ENCODE results near the gene ESPNL. TPM values are rescaled to one million over a fixed set of nuclear protein-coding genes. Genes with fewer than 3 reads are reported as not detected.

ESPNL gene
- total and polyA plus RNA-seq, 5 donors from 2014 or later = not detected

DNA sequence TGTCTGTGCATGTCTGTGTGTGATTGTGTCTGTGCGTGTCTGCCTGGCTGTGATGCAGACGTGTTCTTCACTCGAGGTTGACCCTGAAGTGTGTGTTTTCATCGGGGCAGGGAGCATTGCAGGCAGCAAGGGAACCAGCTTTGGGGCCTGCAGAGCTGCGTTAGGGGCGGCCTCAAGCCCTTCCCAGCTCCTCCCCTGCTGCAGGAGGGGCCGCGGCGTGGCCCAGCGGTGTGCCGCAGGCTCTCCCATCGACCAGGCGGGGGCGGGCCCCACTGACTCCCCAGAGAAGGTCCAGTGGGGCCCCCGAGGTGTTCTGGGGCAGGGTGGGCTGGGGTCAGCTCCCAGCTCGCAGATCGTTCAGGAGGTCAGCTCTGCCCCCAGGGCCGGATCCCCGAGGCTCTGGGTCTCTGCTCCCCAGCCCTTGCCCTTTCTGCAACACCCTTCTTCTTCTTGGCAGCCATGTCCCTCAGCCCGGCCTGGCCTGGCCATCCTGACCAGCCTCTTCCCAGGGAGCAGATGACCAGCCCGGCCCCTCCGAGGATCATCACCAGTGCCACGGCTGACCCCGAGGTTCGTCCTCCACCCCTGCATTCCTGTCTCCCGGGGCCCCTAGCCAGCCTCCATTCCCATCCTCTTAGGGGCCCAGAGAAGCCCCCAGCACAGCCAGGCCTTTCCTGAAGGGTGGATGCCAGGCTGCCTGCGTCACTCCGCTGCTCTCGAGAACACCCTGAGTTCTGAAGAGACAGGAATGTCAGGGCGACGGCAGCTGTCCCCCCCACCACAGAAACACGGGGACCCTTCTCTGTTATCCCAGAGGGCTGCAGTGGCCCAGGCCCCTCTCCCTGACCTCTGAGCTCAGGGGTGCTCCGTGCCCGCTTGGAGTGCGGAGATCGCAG is 27.3 kb downstream of the ESPNL start:
- Histone ChIP-seq H3K4me3 (ENCODE audit: low read depth, low read length) (no peak overlapping the region), H3K9me3 (ENCODE audit: control insufficient read depth in 2 of 2, low read length in 2 of 2) (no peaks in the 10 kb centered on the region), H3K27me3 (ENCODE audit: control insufficient read depth, insufficient read depth, low read length) (no peaks in the 10 kb centered on the region), H3K36me3 (ENCODE audit: control insufficient read depth, insufficient read depth, low read length) (no peaks in the 10 kb centered on the region), H3K27ac (ENCODE audit: insufficient read depth, low read length, poor library complexity, severe bottlenecking) (no peak overlapping the region), H3K4me1 (ENCODE audit: control insufficient read depth, insufficient read depth, low read length, poor library complexity, severe bottlenecking) (no peaks in the 10 kb centered on the region)
- Mint-ChIP-seq H3K4me1 (no peaks in the 10 kb centered on the region), H3K36me3 (no peaks in the 10 kb centered on the region), H3K9me3 (no peaks in the 10 kb centered on the region), H3K4me3 (no peak overlapping the region), H3K27ac (peak overlapping the region in 1 of 3 donors; percentile 32), H3K27me3 (no peaks in the 10 kb centered on the region)
- DNase-seq (no peak), ATAC-seq (ENCODE audit: low read depth in 2 of 2) (no peak)

DNA sequence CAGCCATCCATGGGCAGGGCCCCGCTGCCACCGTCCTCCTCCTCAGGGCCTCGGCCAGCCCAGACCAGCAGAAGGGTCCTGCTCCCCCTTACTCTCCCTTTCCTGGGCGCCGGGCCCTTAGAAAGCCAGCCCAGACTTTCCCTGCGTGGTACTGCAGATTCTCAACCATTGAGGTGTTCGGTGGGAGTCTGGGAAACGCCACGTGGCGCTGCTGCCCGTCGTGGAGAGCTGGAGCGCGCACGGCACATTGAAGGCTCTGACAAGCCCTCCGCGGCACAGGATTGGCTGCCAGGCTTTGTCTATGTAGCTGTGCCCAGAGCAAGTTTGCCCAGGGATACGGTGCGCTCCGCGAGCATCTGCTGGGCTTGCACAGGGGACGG is 27.9 kb downstream of the ESPNL start:
- Mint-ChIP-seq H3K4me1 (no peaks in the 10 kb centered on the region), H3K9me3 (no peaks in the 10 kb centered on the region), H3K27ac (no peak overlapping the region), H3K36me3 (no peaks in the 10 kb centered on the region), H3K4me3 (no peak overlapping the region), H3K27me3 (no peaks in the 10 kb centered on the region)
- H3K27ac ChIP-seq (ENCODE audit: insufficient read depth, low read length, poor library complexity, severe bottlenecking) = no peak overlapping the region
- DNase-seq (no peak), ATAC-seq (ENCODE audit: low read depth in 2 of 2) (no peak)
- no peaks in the 10 kb centered on the region for H3K4me1 ChIP-seq (ENCODE audit: control insufficient read depth, insufficient read depth, low read length, poor library complexity, severe bottlenecking)
- no peaks in the 10 kb centered on the region for H3K27me3 ChIP-seq (ENCODE audit: control insufficient read depth, insufficient read depth, low read length)
- no peaks in the 10 kb centered on the region for H3K9me3 ChIP-seq (ENCODE audit: control insufficient read depth in 2 of 2, low read length in 2 of 2)
- H3K36me3 ChIP-seq (ENCODE audit: control insufficient read depth, insufficient read depth, low read length) = no peaks in the 10 kb centered on the region
- H3K4me3 ChIP-seq (ENCODE audit: low read depth, low read length) = no peak overlapping the region

DNA sequence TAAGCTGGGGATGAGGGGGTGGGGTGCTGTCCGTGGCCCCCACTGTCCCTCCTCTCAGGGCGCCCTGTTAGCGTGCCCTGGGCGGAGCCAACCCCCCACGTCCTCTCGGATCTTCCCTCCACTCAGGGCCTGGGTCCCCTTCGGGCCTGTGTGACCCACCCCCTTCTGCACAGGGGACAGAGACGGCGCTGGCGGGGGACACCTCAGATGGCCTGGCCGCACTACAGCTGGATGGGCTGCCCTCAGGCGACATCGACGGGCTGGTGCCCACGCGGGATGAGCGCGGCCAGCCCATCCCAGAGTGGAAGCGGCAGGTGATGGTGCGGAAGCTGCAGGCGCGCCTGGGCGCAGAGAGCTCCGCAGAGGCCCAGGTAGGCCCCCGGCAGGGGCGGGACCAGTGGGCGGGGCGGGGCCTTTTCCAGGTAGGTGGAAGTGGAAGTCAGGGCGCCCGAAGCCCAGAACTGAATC is 28.4 kb downstream of the ESPNL start:
- no peak overlapping the region for H3K27ac Mint-ChIP-seq
- ATAC-seq (ENCODE audit: low read depth in 2 of 2) = no peak
- H3K36me3 Mint-ChIP-seq = no peaks in the 10 kb centered on the region
- H3K4me3 Mint-ChIP-seq = no peak overlapping the region
- Histone ChIP-seq H3K27ac (ENCODE audit: insufficient read depth, low read length, poor library complexity, severe bottlenecking) (no peak overlapping the region), H3K27me3 (ENCODE audit: control insufficient read depth, insufficient read depth, low read length) (no peaks in the 10 kb centered on the region), H3K36me3 (ENCODE audit: control insufficient read depth, insufficient read depth, low read length) (no peaks in the 10 kb centered on the region), H3K4me1 (ENCODE audit: control insufficient read depth, insufficient read depth, low read length, poor library complexity, severe bottlenecking) (no peaks in the 10 kb centered on the region), H3K9me3 (ENCODE audit: control insufficient read depth in 2 of 2, low read length in 2 of 2) (no peaks in the 10 kb centered on the region), H3K4me3 (ENCODE audit: low read depth, low read length) (no peak overlapping the region)
- H3K27me3 Mint-ChIP-seq = no peaks in the 10 kb centered on the region
- no peak for DNase-seq
- H3K4me1 Mint-ChIP-seq = no peaks in the 10 kb centered on the region
- H3K9me3 Mint-ChIP-seq = no peaks in the 10 kb centered on the region

DNA sequence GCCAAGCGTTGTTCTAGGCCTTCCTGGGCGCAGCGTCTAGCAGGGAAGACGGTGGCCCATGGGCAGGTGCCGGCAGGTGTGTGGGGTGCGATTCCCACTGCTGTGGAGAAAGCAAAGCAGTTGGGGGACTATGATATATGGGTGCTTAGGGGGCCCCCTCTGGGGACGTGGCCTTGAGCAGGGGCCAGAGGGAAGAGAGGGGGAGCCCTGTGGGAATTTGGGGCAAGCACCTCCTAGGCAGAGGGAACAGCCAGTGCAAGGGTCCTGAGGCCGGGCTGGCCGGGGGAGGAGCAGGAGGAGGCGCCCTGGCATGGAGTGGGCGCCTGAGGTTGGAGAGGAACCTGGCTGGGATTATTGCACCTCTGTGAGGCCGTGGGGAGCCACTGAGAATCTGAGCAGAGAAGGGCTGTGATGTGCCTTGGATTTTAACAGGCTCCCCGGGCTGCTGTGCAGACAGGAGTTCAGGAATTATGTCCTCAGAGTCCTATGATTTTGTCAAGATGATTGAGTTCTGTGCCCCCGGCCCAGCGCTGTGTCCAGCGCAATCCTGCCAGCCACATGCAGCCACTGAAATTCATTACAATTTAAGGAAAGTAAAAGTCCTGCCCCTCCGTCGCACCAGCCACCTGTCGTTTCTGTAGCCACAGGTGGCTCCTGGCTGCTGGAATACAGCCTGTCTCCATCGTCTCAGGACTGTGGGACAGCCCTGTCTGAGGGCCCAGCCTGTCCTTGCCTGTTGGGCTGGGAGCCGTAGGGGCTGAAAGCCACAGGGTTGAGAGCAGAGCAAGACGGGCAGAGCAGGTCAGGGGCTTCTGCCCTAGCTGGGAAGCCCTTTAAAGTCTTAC is 29.2 kb downstream of the ESPNL start:
- no peak overlapping the region for H3K4me3 ChIP-seq (ENCODE audit: low read depth, low read length)
- no peaks in the 10 kb centered on the region for H3K4me1 ChIP-seq (ENCODE audit: control insufficient read depth, insufficient read depth, low read length, poor library complexity, severe bottlenecking)
- Mint-ChIP-seq H3K27ac (no peak overlapping the region), H3K9me3 (no peaks in the 10 kb centered on the region), H3K36me3 (no peaks in the 10 kb centered on the region), H3K4me1 (no peaks in the 10 kb centered on the region), H3K27me3 (no peaks in the 10 kb centered on the region), H3K4me3 (no peak overlapping the region)
- DNase-seq (no peak), ATAC-seq (ENCODE audit: low read depth in 2 of 2) (no peak)
- no peak overlapping the region for H3K27ac ChIP-seq (ENCODE audit: insufficient read depth, low read length, poor library complexity, severe bottlenecking)
- H3K27me3 ChIP-seq (ENCODE audit: control insufficient read depth, insufficient read depth, low read length) = no peaks in the 10 kb centered on the region
- H3K36me3 ChIP-seq (ENCODE audit: control insufficient read depth, insufficient read depth, low read length) = no peaks in the 10 kb centered on the region
- H3K9me3 ChIP-seq (ENCODE audit: control insufficient read depth in 2 of 2, low read length in 2 of 2) = no peaks in the 10 kb centered on the region

DNA sequence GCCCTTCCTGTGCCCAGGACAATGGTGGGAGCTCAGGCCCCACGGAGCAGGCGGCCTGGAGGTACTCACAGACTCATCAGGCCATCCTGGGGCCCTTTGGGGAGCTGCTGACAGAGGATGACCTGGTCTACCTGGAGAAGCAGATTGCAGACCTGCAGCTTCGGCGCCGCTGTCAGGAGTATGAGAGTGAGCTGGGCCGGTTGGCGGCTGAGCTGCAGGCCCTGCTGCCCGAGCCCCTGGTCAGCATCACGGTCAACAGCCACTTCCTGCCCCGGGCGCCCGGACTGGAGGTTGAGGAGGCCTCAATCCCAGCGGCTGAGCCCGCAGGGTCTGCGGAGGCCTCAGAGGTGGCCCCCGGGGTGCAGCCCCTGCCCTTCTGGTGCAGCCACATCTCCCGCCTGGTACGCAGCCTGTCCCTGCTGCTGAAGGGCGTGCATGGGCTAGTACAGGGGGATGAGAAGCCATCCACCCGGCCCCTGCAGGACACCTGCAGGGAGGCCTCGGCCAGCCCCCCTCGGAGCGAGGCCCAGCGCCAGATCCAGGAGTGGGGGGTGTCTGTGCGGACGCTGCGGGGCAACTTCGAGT is 30.1 kb downstream of the ESPNL start:
- H3K4me3 Mint-ChIP-seq = no peak overlapping the region
- ATAC-seq (ENCODE audit: low read depth in 2 of 2) = no peak
- H3K27ac Mint-ChIP-seq = no peak overlapping the region
- no peak for DNase-seq
- H3K27me3 Mint-ChIP-seq = no peaks in the 10 kb centered on the region
- H3K36me3 Mint-ChIP-seq = no peaks in the 10 kb centered on the region
- no peaks in the 10 kb centered on the region for H3K9me3 ChIP-seq (ENCODE audit: control insufficient read depth in 2 of 2, low read length in 2 of 2)
- H3K4me3 ChIP-seq (ENCODE audit: low read depth, low read length) = no peak overlapping the region
- H3K9me3 Mint-ChIP-seq = no peaks in the 10 kb centered on the region
- no peak overlapping the region for H3K27ac ChIP-seq (ENCODE audit: insufficient read depth, low read length, poor library complexity, severe bottlenecking)
- no peaks in the 10 kb centered on the region for H3K27me3 ChIP-seq (ENCODE audit: control insufficient read depth, insufficient read depth, low read length)
- H3K36me3 ChIP-seq (ENCODE audit: control insufficient read depth, insufficient read depth, low read length) = no peaks in the 10 kb centered on the region
- no peaks in the 10 kb centered on the region for H3K4me1 Mint-ChIP-seq
- no peaks in the 10 kb centered on the region for H3K4me1 ChIP-seq (ENCODE audit: control insufficient read depth, insufficient read depth, low read length, poor library complexity, severe bottlenecking)

DNA sequence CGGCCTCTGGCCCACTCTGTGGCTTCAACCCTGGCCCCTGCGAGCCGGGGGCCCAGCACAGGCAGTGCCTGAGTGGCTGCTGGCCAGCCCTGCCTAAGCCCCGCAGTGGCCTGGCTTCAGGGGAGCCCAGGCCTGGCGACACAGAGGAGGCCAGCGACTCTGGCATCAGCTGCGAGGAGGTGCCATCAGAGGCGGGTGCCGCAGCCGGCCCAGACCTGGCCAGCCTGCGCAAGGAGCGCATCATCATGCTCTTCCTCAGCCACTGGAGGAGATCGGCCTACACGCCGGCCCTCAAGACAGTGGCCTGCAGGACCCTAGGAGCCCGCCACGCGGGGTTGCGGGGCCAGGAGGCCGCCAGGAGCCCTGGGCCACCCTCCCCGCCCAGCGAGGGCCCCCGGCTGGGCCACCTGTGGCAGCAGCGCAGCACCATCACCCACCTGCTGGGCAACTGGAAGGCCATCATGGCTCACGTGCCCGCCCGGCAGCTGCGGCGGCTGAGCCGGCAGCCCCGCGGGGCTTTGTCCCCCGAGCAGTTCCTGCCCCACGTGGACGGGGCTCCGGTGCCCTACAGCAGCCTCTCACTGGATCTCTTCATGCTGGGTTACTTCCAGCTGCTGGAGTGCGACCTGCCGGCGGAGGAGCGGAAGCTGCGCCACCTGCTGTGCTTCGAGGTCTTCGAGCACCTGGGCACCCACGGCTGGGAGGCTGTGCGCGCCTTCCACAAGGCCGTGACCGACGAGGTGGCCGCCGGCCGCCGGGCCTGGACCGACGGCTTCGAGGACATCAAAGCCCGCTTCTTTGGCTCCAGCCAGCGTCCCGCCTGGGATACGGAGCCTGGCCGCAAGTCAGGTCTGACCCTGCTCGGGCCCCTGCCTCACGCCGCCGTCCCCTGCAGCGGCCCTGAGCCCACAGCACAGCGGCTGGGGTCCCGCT is 30.8 kb downstream of the ESPNL start:
- no peak for DNase-seq
- Mint-ChIP-seq H3K4me3 (no peak overlapping the region), H3K27ac (no peak overlapping the region), H3K9me3 (no peaks in the 10 kb centered on the region), H3K27me3 (no peaks in the 10 kb centered on the region), H3K36me3 (no peaks in the 10 kb centered on the region), H3K4me1 (no peaks in the 10 kb centered on the region)
- Histone ChIP-seq H3K27me3 (ENCODE audit: control insufficient read depth, insufficient read depth, low read length) (no peaks in the 10 kb centered on the region), H3K36me3 (ENCODE audit: control insufficient read depth, insufficient read depth, low read length) (no peaks in the 10 kb centered on the region), H3K4me3 (ENCODE audit: low read depth, low read length) (no peak overlapping the region), H3K9me3 (ENCODE audit: control insufficient read depth in 2 of 2, low read length in 2 of 2) (no peaks in the 10 kb centered on the region), H3K27ac (ENCODE audit: insufficient read depth, low read length, poor library complexity, severe bottlenecking) (no peak overlapping the region), H3K4me1 (ENCODE audit: control insufficient read depth, insufficient read depth, low read length, poor library complexity, severe bottlenecking) (no peaks in the 10 kb centered on the region)
- no peak for ATAC-seq (ENCODE audit: low read depth in 2 of 2)

DNA sequence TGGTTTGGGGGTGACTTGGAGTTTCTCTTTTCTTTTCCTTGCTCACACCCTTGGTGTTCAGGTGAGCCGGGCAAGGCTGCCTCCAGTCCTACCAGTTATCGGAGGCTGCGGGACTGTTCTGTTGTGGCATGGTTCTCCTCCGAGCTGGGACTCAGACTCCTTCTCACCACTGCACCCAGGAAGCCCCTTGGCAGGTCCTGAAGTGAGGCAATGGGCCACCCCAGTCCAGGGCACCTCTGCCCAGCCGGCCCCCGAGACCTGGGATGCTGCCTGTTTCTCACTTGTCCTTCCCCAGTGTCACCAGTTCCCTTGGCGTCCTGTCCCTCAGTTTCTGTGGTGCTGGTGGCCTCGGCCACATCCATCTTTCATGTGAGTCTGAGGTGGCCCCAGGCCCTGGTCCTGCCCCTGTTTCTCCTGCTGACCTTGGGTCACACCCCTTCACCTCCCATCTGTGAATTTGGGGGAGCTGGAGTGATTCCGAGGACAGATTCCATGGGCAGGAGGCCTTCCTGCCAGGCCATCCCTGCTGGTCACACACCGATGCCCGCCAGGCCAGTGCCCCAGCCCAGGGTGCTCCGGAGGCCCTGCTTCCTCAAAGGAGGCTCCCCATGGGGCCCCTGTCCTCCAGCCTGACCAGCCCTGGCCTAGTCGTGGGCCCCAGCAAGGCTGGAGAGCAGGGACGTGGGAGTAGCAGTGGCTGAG is 31.8 kb downstream of the ESPNL start:
- ATAC-seq (ENCODE audit: low read depth in 2 of 2) = no peak
- H3K27ac ChIP-seq (ENCODE audit: insufficient read depth, low read length, poor library complexity, severe bottlenecking) = no peak overlapping the region

More for the DNA sequence above, 31.8 kb downstream of the ESPNL start:
- no peak overlapping the region for H3K27ac Mint-ChIP-seq
- DNase-seq = no peak
- Histone ChIP-seq H3K4me3 (ENCODE audit: low read depth, low read length) (no peak overlapping the region), H3K36me3 (ENCODE audit: control insufficient read depth, insufficient read depth, low read length) (no peaks in the 10 kb centered on the region), H3K4me1 (ENCODE audit: control insufficient read depth, insufficient read depth, low read length, poor library complexity, severe bottlenecking) (no peaks in the 10 kb centered on the region), H3K9me3 (ENCODE audit: control insufficient read depth in 2 of 2, low read length in 2 of 2) (no peaks in the 10 kb centered on the region), H3K27me3 (ENCODE audit: control insufficient read depth, insufficient read depth, low read length) (no peaks in the 10 kb centered on the region)
- no peaks in the 10 kb centered on the region for H3K27me3 Mint-ChIP-seq
- H3K4me3 Mint-ChIP-seq = no peak overlapping the region
- no peaks in the 10 kb centered on the region for H3K36me3 Mint-ChIP-seq
- no peaks in the 10 kb centered on the region for H3K4me1 Mint-ChIP-seq
- no peaks in the 10 kb centered on the region for H3K9me3 Mint-ChIP-seq
